GM12878 (cell line): ENCODE results near the gene CA9. TPM values are rescaled to one million over a fixed set of nuclear protein-coding genes. Genes with fewer than 3 reads are reported as not detected.
"Not testable (repeated sequence)": the region's sequence is repeated elsewhere in the genome, so short reads cannot be mapped to it uniquely, and the experiment has no call there.

ENCODE experiments used
- ATAC-seq: fragments of 200-7000 bp; cut with Tn5 transposase; 3 replicates; pipeline ENCODE4 v1.9.1; 2020; ENCODE audit warnings: mild to moderate bottlenecking, moderate library complexity
- BruUV-seq: library from RNA; stranded (reverse); fragments of 400-500 nt; replicated peaks from 2 replicates; lab custom pipeline; 2021; lab: Mats Ljungman, UMichigan
- CTCF ChIA-PET: fragments of 300-600 bp; sonication (Branson Sonifier 250); formaldehyde crosslinking; extraction: SDS; loops from one replicate; lab custom pipeline; 2021; ENCODE audit warnings: inconsistent platforms; lab: Yijun Ruan, JAX
- POLR2A ChIA-PET: fragments of 350-600 bp; formaldehyde crosslinking; extraction: SDS; loops from one replicate; lab custom pipeline; 2021; ENCODE audit warnings: inconsistent platforms; lab: Charles Lee
- RAD21 ChIA-PET: fragments of 300-600 bp; sonication (Branson Sonifier 250); formaldehyde crosslinking; loops from one replicate; lab custom pipeline; 2023; ENCODE audit warnings: antibody characterized with exemption; ENCODE audit not compliant: unreplicated experiment; lab: Charles Lee
- SMC1A ChIA-PET: fragments of 300-600 bp; sonication (Branson Sonifier 250); formaldehyde crosslinking; loops from one replicate; lab custom pipeline; 2023; ENCODE audit not compliant: unreplicated experiment, uncharacterized antibody; lab: Charles Lee
- DNase-seq: peaks from one replicate; pipeline ENCODE4 v3.0.0-alpha.2; 2011; ENCODE audit warnings: low read depth, low spot score
- FAIRE-seq: peaks from 3 replicates; lab custom pipeline; 2011; peaks lifted over from hg19 to GRCh38; lab: Jason Lieb, UNC
- H2AFZ ChIP-seq: 2 replicates; pipeline ENCODE4 v1.6.0; 2011; ENCODE audit warnings: low read depth, low read length, control low read depth; ENCODE audit not compliant: control insufficient read depth
- H3K27ac ChIP-seq: 2 replicates; pipeline ENCODE4 v1.5.1; 2011; ENCODE audit warnings: control low read depth; ENCODE audit not compliant: control insufficient read depth, insufficient read depth
- H3K27me3 ChIP-seq, 2 experiments: replicated peaks in 1 of 2; 2 replicates each; pipeline versions ENCODE4 v1.6.0 to v1.6.1; 2011; ENCODE audit warnings: low read length in 1 of 2; ENCODE audit not compliant: control insufficient read depth in 2 of 2, insufficient read depth in 2 of 2
- H3K36me3 ChIP-seq, 2 experiments: 2 replicates each; pipeline ENCODE4 v1.5.1; 2011; ENCODE audit warnings: low read length in 1 of 2; ENCODE audit not compliant: control insufficient read depth in 2 of 2, insufficient read depth in 2 of 2
- H3K4me1 ChIP-seq: 2 replicates; pipeline ENCODE4 v1.6.1; 2011; ENCODE audit warnings: mild to moderate bottlenecking, low read length, moderate library complexity, mixed read lengths; ENCODE audit not compliant: control insufficient read depth, insufficient read depth
- H3K4me2 ChIP-seq: 2 replicates; pipeline ENCODE4 v1.6.0; 2011; ENCODE audit warnings: control low read depth; ENCODE audit not compliant: control insufficient read depth, insufficient read depth
- H3K4me3 ChIP-seq: fragments of 200-600 bp; sonication (generic); 2 replicates; pipeline ENCODE4 v1.5.1; 2016
- H3K79me2 ChIP-seq: 2 replicates; pipeline ENCODE4 v1.6.0; 2011; ENCODE audit warnings: low read length; ENCODE audit not compliant: control insufficient read depth, insufficient read depth
- H3K9ac ChIP-seq: 2 replicates; pipeline ENCODE4 v1.8.0; 2011; ENCODE audit warnings: low read length, control low read depth, mixed read lengths; ENCODE audit not compliant: control insufficient read depth, insufficient read depth
- H3K9me3 ChIP-seq: replicated peaks from 3 replicates; pipeline ENCODE4 v1.5.1; 2011; ENCODE audit warnings: mild to moderate bottlenecking, low read length; ENCODE audit not compliant: control insufficient read depth, insufficient read depth
- H4K20me1 ChIP-seq: 2 replicates; pipeline ENCODE4 v1.6.0; 2011; ENCODE audit not compliant: control insufficient read depth, insufficient read depth
- WGBS: methylation state at CpG from one replicate; pipeline ENCODE4 v1.1.6; 2016; ENCODE audit warnings: low lambda C conversion rate; ENCODE audit not compliant: insufficient replicate concordance, insufficient coverage; ENCODE audit errors: missing lambda C conversion rate; 5-methylcytosine and 5-hydroxymethylcytosine counted together
- in situ Hi-C: fragments of 300-500 bp; cut with MboI; formaldehyde crosslinking; loops from 9 replicates; pipeline ENCODE4 v1.14.3; 2018; ENCODE audit warnings: mixed read lengths
- intact Hi-C: fragments of 100-400 bp; cut with micrococcal nuclease; formaldehyde crosslinking; loops from one replicate; pipeline ENCODE4 v1.14.2; 2022; ENCODE audit not compliant: unreplicated experiment
- polyA plus RNA-seq, 11 experiments: library from polyadenylated mRNA; depleted of rRNA in 4 of 11; unstranded in 6 of 11; stranded (reverse) in 5 of 11; fragments of >200 nt; fragmentation: Nextera tagmentation in 4 of 11; fragmentation: Illumina TruSeq in 1 of 11; extraction: Ambion mirVana in 4 of 11; extraction: Trizol in 1 of 11; gene quantifications; 1 replicate in 1 of 11; 2 replicates in 10 of 11; pipeline versions ENCODE4 v1.2.1 to v1.2.3, GENCODE V29; 2011 to 2016; ENCODE audit warnings: inconsistent platforms in 2 of 11, missing spikeins in 2 of 11, low read depth in 1 of 11
- total RNA-seq, 4 experiments: library from RNA; depleted of rRNA in 3 of 4; stranded (reverse); fragments of >200 nt in 3 of 4; fragmentation: Illumina TruSeq in 1 of 4; extraction: Trizol in 1 of 4; gene quantifications; 2 replicates each; pipeline versions ENCODE4 v1.2.1 to v1.2.3, GENCODE V29; 2013 to 2021

CA9 gene
- total and polyA plus RNA-seq, 10 of the 15 experiments (the other 5 are each of a cell fraction or from before 2014, with no cell fraction given), result 0.53 to 6.6 (median 1.2) TPM

GRCh38 chr9:35640431-35640830 is 33.3 kb upstream of the CA9 start:
- BruUV-seq, result not testable (repeated sequence)

GRCh38 chr9:35641478-35641877 is 32.2 kb upstream of the CA9 start:
- CTCF ChIA-PET, POLR2A ChIA-PET, H4K20me1 ChIP-seq, H3K27ac ChIP-seq, H3K79me2 ChIP-seq, SMC1A ChIA-PET, H3K36me3 ChIP-seq, in situ Hi-C loops, DNase-seq, H3K9ac ChIP-seq, ATAC-seq, H3K9me3 ChIP-seq, FAIRE-seq, H3K27me3 ChIP-seq, BruUV-seq, H3K4me1 ChIP-seq, intact Hi-C loops, H3K4me2 ChIP-seq, H3K4me3 ChIP-seq, RAD21 ChIA-PET, H2AFZ ChIP-seq: not testable (repeated sequence)
- 95% methylated on average over 3 of the region's 3 CpGs for WGBS

More at GRCh38 chr9:35640431-35640830, 33.3 kb upstream of the CA9 start:
- ATAC-seq, RAD21 ChIA-PET, H3K9ac ChIP-seq, in situ Hi-C loops, H3K4me2 ChIP-seq, H2AFZ ChIP-seq, H3K9me3 ChIP-seq, H3K4me3 ChIP-seq, DNase-seq, H3K79me2 ChIP-seq, H3K27ac ChIP-seq, H3K27me3 ChIP-seq, intact Hi-C loops, H4K20me1 ChIP-seq, H3K36me3 ChIP-seq, POLR2A ChIA-PET, FAIRE-seq: not testable (repeated sequence)
- H3K4me1 ChIP-seq, result peaks cover 16% of the 10 kb centered on the region
- ChIA-PET CTCF (interaction anchor here (0.9 to 1.0 kb wide), 2 partner anchors 41 to 98 kb away, joined by 3 read pairs; no protein-coding TSS in a partner anchor), SMC1A (interaction anchor here (0.8 to 1.1 kb wide), 2 partner anchors 11 to 24 kb away, joined by 3 read pairs; partner anchors contain the start of gene ARHGEF39)
- 91% methylated on average over 13 of the region's 15 CpGs for WGBS
